ENCODE data around the gene HES2. TPM values are rescaled to one million over a fixed set of nuclear protein-coding genes. Genes with fewer than 3 reads are reported as not detected.
"Not testable (repeated sequence)": the region's sequence is repeated elsewhere in the genome, so short reads cannot be mapped to it uniquely, and the experiment has no call there.

The HES2 gene
- total and polyA plus RNA-seq, 2 experiments from 2014 or later: 0.27 to 1.2 TPM

- no peaks in the 10 kb centered on the region for H4K20me1 ChIP-seq (ENCODE audit: insufficient read depth, poor library complexity, severe bottlenecking)
- no peak overlapping the region for H3K27ac ChIP-seq
- peaks cover 3% of the 10 kb centered on the region for H3K79me2 ChIP-seq
- no peak for DNase-seq (ENCODE audit: low spot score)
- no peaks in the 10 kb centered on the region for H3K27me3 ChIP-seq
- H3K9me2 ChIP-seq (replicated peaks; ENCODE audit: insufficient read depth): no peaks in the 10 kb centered on the region
- H3K4me1 ChIP-seq (ENCODE audit: insufficient read depth): peaks cover 5% of the 10 kb centered on the region
- 80% methylated on average over 10 of the region's 10 CpGs for WGBS (ENCODE audit: low lambda C conversion rate, missing lambda C conversion rate)
- H3K36me3 ChIP-seq (replicated peaks; ENCODE audit: insufficient read depth, low read depth): no peaks in the 10 kb centered on the region
- TF ChIP-seq, protein P1, sequence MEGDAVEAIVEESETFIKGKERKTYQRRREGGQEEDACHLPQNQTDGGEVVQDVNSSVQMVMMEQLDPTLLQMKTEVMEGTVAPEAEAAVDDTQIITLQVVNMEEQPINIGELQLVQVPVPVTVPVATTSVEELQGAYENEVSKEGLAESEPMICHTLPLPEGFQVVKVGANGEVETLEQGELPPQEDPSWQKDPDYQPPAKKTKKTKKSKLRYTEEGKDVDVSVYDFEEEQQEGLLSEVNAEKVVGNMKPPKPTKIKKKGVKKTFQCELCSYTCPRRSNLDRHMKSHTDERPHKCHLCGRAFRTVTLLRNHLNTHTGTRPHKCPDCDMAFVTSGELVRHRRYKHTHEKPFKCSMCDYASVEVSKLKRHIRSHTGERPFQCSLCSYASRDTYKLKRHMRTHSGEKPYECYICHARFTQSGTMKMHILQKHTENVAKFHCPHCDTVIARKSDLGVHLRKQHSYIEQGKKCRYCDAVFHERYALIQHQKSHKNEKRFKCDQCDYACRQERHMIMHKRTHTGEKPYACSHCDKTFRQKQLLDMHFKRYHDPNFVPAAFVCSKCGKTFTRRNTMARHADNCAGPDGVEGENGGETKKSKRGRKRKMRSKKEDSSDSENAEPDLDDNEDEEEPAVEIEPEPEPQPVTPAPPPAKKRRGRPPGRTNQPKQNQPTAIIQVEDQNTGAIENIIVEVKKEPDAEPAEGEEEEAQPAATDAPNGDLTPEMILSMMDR (IDR thresholded peaks at IDR 0.05; ENCODE audit: poor library complexity): no peak
- TF ChIP-seq EZH2 (IDR thresholded peaks at IDR 0.05; ENCODE audit: borderline replicate concordance) (no peak), EZH2phosphoT487 (IDR thresholded peaks at IDR 0.05; ENCODE audit: low read depth, severe bottlenecking, unreplicated experiment) (no peak)
- H3K9me3 ChIP-seq (ENCODE audit: low read depth): no peaks in the 10 kb centered on the region
- H3K4me3 ChIP-seq: no peak overlapping the region
- H2AFZ ChIP-seq: no peak overlapping the region
- no peak overlapping the region for H3K4me2 ChIP-seq
Observed at GRCh38 chr1:6397844-6398441, 21.8 kb downstream of the HES2 start.

- H3K9me3 ChIP-seq (ENCODE audit: low read depth): no peaks in the 10 kb centered on the region
- no peaks in the 10 kb centered on the region for H4K20me1 ChIP-seq (ENCODE audit: insufficient read depth, poor library complexity, severe bottlenecking)
- no peak for DNase-seq (ENCODE audit: low spot score)
Observed at GRCh38 chr1:6396998-6397397, 22.7 kb downstream of the HES2 start.

GRCh38 chr1:6395781-6396244 is 23.9 kb downstream of the HES2 start:
- not testable (repeated sequence) for H3K27me3 ChIP-seq; H3K9me3 ChIP-seq (ENCODE audit: low read depth); H3K9me2 ChIP-seq (replicated peaks; ENCODE audit: insufficient read depth); H4K20me1 ChIP-seq (ENCODE audit: insufficient read depth, poor library complexity, severe bottlenecking); H3K27ac ChIP-seq; H3K4me2 ChIP-seq; H3K4me1 ChIP-seq (ENCODE audit: insufficient read depth); H3K4me3 ChIP-seq; H3K36me3 ChIP-seq (replicated peaks; ENCODE audit: insufficient read depth, low read depth); H2AFZ ChIP-seq; DNase-seq (ENCODE audit: low spot score)
- peaks cover 15% of the 10 kb centered on the region for H3K79me2 ChIP-seq
- 98% methylated on average over 30 of the region's 34 CpGs for WGBS (ENCODE audit: low lambda C conversion rate, missing lambda C conversion rate)

More at GRCh38 chr1:6396998-6397397, 22.7 kb downstream of the HES2 start:
- H3K79me2 ChIP-seq: peaks cover 5% of the 10 kb centered on the region
- no peaks in the 10 kb centered on the region for H3K9me2 ChIP-seq (replicated peaks; ENCODE audit: insufficient read depth)
- H3K4me3 ChIP-seq: no peak overlapping the region
- H3K27me3 ChIP-seq: no peaks in the 10 kb centered on the region
- H3K36me3 ChIP-seq (replicated peaks; ENCODE audit: insufficient read depth, low read depth): no peaks in the 10 kb centered on the region
- no peak overlapping the region for H3K27ac ChIP-seq
- H3K4me2 ChIP-seq: no peak overlapping the region
- H3K4me1 ChIP-seq (ENCODE audit: insufficient read depth): peaks cover 5% of the 10 kb centered on the region
- TF ChIP-seq EZH2 (IDR thresholded peaks at IDR 0.05; ENCODE audit: borderline replicate concordance) (no peak), EZH2phosphoT487 (IDR thresholded peaks at IDR 0.05; ENCODE audit: low read depth, severe bottlenecking, unreplicated experiment) (no peak)
- TF ChIP-seq, protein P1 (IDR thresholded peaks at IDR 0.05; ENCODE audit: poor library complexity): no peak
- H2AFZ ChIP-seq: no peak overlapping the region

DNA sequence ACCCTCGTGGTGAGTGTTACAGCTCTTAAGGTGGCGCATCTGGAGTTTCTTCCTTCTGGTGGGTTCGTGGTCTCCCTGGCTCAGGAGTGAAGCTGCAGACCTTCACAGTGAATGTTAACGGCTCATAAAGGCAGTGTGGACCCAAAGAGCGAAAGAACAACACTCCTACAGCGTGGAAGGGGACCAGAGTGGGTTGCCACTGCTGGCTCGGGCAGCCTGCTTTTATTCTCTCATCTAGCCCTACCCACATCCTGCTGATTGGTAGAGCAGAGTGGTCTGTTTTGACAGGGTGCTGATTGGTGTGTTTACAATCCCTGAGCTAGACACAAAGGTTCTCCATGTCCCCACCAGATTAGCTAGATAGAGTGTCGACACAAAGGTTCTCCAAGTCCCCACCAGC is 24.6 kb downstream of the HES2 start:
- not testable (repeated sequence) for DNase-seq (ENCODE audit: low spot score); H3K36me3 ChIP-seq (replicated peaks; ENCODE audit: insufficient read depth, low read depth); H3K27ac ChIP-seq; H2AFZ ChIP-seq; H3K27me3 ChIP-seq; H3K9me3 ChIP-seq (ENCODE audit: low read depth); H3K4me2 ChIP-seq; H3K4me3 ChIP-seq; H3K9me2 ChIP-seq (replicated peaks; ENCODE audit: insufficient read depth); H3K4me1 ChIP-seq (ENCODE audit: insufficient read depth); H4K20me1 ChIP-seq (ENCODE audit: insufficient read depth, poor library complexity, severe bottlenecking)
- peaks cover 17% of the 10 kb centered on the region for H3K79me2 ChIP-seq
- WGBS (ENCODE audit: low lambda C conversion rate, missing lambda C conversion rate): 93% methylated on average over 8 of the region's 8 CpGs
